ENCODE results near the gene EXOC8. TPM values are rescaled to one million over a fixed set of nuclear protein-coding genes. Genes with fewer than 3 reads are reported as not detected.

EXOC8 gene
- total RNA-seq, 3 donors from 2014 or later (not counting 1 experiment from before 2014, with no cell fraction given): 29.0 to 37.1 (median 34.7) TPM

- Mint-ChIP-seq H3K27ac (no peak overlapping the region), H3K4me1 (peaks cover 0 to 5% of the 10 kb centered on the region in 2 donors), H3K27me3 (ENCODE audit: low read depth in 2 of 2) (peaks cover 0 to 9% of the 10 kb centered on the region in 2 donors), H3K4me3 (no peak overlapping the region), H3K9me3 (no peaks in the 10 kb centered on the region), H3K36me3 (no peaks in the 10 kb centered on the region)
- Histone ChIP-seq H3K27me3 (ENCODE audit: control insufficient read depth, insufficient read depth, low read length) (no peaks in the 10 kb centered on the region), H3K9me3 (ENCODE audit: control insufficient read depth, insufficient read depth, low read length) (no peaks in the 10 kb centered on the region), H3K36me3 (ENCODE audit: control insufficient read depth, insufficient read depth, low read length) (no peaks in the 10 kb centered on the region), H3K4me3 (ENCODE audit: low read length) (no peak overlapping the region), H3K4me1 (ENCODE audit: control insufficient read depth, insufficient read depth, low read length) (no peaks in the 10 kb centered on the region), H3K27ac (ENCODE audit: low read length) (no peak overlapping the region)
- no peak for TF ChIP-seq CTCF (IDR thresholded peaks at IDR 0.05)
- intact Hi-C loops (cut with micrococcal nuclease): no loop called here
- no peak for ATAC-seq
- WGBS (ENCODE audit: insufficient coverage): 83% methylated on average over 4 of the region's 4 CpGs
- no peak for DNase-seq
Observed at GRCh38 chr1:231313661-231314060, 24.0 kb downstream of the EXOC8 start.

- WGBS (ENCODE audit: insufficient coverage): 99% methylated on average over 5 of the region's 5 CpGs
- DNase-seq (no peak), ATAC-seq (no peak)
- no peak overlapping the region for H3K27ac Mint-ChIP-seq
- no peaks in the 10 kb centered on the region for H3K36me3 ChIP-seq (ENCODE audit: control insufficient read depth, insufficient read depth, low read length)
- H3K27me3 ChIP-seq (ENCODE audit: control insufficient read depth, insufficient read depth, low read length): no peaks in the 10 kb centered on the region
- H3K9me3 Mint-ChIP-seq: no peaks in the 10 kb centered on the region
- no peak overlapping the region for H3K4me3 Mint-ChIP-seq
- no peak overlapping the region for H3K27ac ChIP-seq (ENCODE audit: low read length)
- peaks cover 0 to 5% of the 10 kb centered on the region in 2 donors for H3K4me1 Mint-ChIP-seq
- no peak for TF ChIP-seq CTCF (IDR thresholded peaks at IDR 0.05)
- intact Hi-C loops (cut with micrococcal nuclease): no loop called here
- no peaks in the 10 kb centered on the region for H3K9me3 ChIP-seq (ENCODE audit: control insufficient read depth, insufficient read depth, low read length)
- H3K4me3 ChIP-seq (ENCODE audit: low read length): no peak overlapping the region
- no peaks in the 10 kb centered on the region for H3K36me3 Mint-ChIP-seq
- peaks cover 0 to 9% of the 10 kb centered on the region in 2 donors for H3K27me3 Mint-ChIP-seq (ENCODE audit: low read depth in 2 of 2)
- H3K4me1 ChIP-seq (ENCODE audit: control insufficient read depth, insufficient read depth, low read length): no peaks in the 10 kb centered on the region
Observed at GRCh38 chr1:231312432-231312788, 25.2 kb downstream of the EXOC8 start.

GRCh38 chr1:231311720-231312431, 25.8 kb downstream of the EXOC8 start:
- Mint-ChIP-seq H3K4me3 (no peak overlapping the region), H3K27me3 (ENCODE audit: low read depth in 2 of 2) (peaks cover 0 to 9% of the 10 kb centered on the region in 2 donors), H3K4me1 (peaks cover 0 to 5% of the 10 kb centered on the region in 2 donors), H3K36me3 (no peaks in the 10 kb centered on the region), H3K9me3 (no peaks in the 10 kb centered on the region), H3K27ac (no peak overlapping the region)
- H3K4me1 ChIP-seq (ENCODE audit: control insufficient read depth, insufficient read depth, low read length): no peaks in the 10 kb centered on the region
- no peak for ATAC-seq
- H3K9me3 ChIP-seq (ENCODE audit: control insufficient read depth, insufficient read depth, low read length): no peaks in the 10 kb centered on the region
- no peak for TF ChIP-seq CTCF (IDR thresholded peaks at IDR 0.05)
- H3K36me3 ChIP-seq (ENCODE audit: control insufficient read depth, insufficient read depth, low read length): no peaks in the 10 kb centered on the region
- WGBS (ENCODE audit: insufficient coverage): 84% methylated on average over 5 of the region's 8 CpGs
- DNase-seq: no peak
- intact Hi-C loops (cut with micrococcal nuclease): no loop called here
- no peak overlapping the region for H3K4me3 ChIP-seq (ENCODE audit: low read length)
- H3K27ac ChIP-seq (ENCODE audit: low read length): no peak overlapping the region
- no peaks in the 10 kb centered on the region for H3K27me3 ChIP-seq (ENCODE audit: control insufficient read depth, insufficient read depth, low read length)

All from natural killer cell (primary cell).